DOHH2 (cell line): Measurements from ENCODE around the gene METTL9.
"Not testable (repeated sequence)": the region's sequence is repeated elsewhere in the genome, so short reads cannot be mapped to it uniquely, and the experiment has no call there.

Source experiments
- CTCF ChIP-seq: fragments of 200-600 bp; sonication (generic); IDR thresholded peaks from one replicate; pipeline ENCODE4 v1.5.1; 2014; ENCODE audit warnings: antibody characterized with exemption, mild to moderate bottlenecking, low read depth, low read length; ENCODE audit not compliant: poor library complexity, severe bottlenecking
- EZH2phosphoT487 ChIP-seq: fragments of 200-600 bp; sonication (generic); IDR thresholded peaks from 2 replicates; pipeline ENCODE4 v1.6.1; 2017; ENCODE audit warnings: borderline replicate concordance, mild to moderate bottlenecking, antibody characterized with exemption, low read length, moderate library complexity, mixed read lengths

GRCh38 chr16:21556026-21556595 is 43.3 kb upstream of the METTL9 start:
- not testable (repeated sequence) for TF ChIP-seq CTCF, EZH2phosphoT487
